SK-N-SH (cell line): ENCODE data around the gene CA6. TPM values are rescaled to one million over a fixed set of nuclear protein-coding genes. Genes with fewer than 3 reads are reported as not detected.

Experiments used
- CTCF ChIA-PET: fragments of 300-600, 350-600 bp; formaldehyde crosslinking; extraction: SDS; loops from one replicate; lab custom pipeline; 2021; lab: Yijun Ruan, JAX
- POLR2A ChIA-PET: fragments of 350-600 bp; sonication (Branson Sonifier 250); formaldehyde crosslinking; extraction: SDS; loops from one replicate; lab custom pipeline; 2020; ENCODE audit warnings: antibody characterized with exemption, inconsistent platforms; lab: Yijun Ruan, JAX
- DNase-seq: peaks from one replicate; pipeline ENCODE4 v3.0.0; 2012
- H2AFZ ChIP-seq: fragments of 200-600 bp; sonication (generic); 2 replicates; pipeline ENCODE4 v1.8.1; 2016; ENCODE audit warnings: antibody characterized with exemption, mild to moderate bottlenecking, low read depth
- H3F3A ChIP-seq: fragments of 200-600 bp; sonication (generic); replicated peaks from 2 replicates; pipeline ENCODE3; 2016; ENCODE audit warnings: antibody characterized with exemption, mild to moderate bottlenecking; ENCODE audit not compliant: insufficient read depth
- H3K27ac ChIP-seq, 2 experiments: fragments of 200-500 bp in 1 of 2; fragments of 200-600 bp in 1 of 2; sonication (Bioruptor generic) in 1 of 2; sonication (generic), shearing (Covaris generic) in 1 of 2; 2 replicates each; pipeline versions ENCODE4 v1.5.1 to v1.6.1; 2014 to 2016; ENCODE audit warnings: low read depth in 2 of 2, inconsistent platforms in 1 of 2, low read length in 1 of 2, mild to moderate bottlenecking in 1 of 2, mixed read lengths in 1 of 2
- H3K27me3 ChIP-seq: fragments of 200-600 bp; sonication (generic), shearing (Covaris generic); 2 replicates; pipeline ENCODE4 v1.6.1; 2016; ENCODE audit warnings: mixed run types; ENCODE audit not compliant: insufficient read depth
- H3K36me3 ChIP-seq, 2 experiments: fragments of 200-500 bp in 1 of 2; fragments of 200-600 bp in 1 of 2; sonication (Bioruptor generic) in 1 of 2; sonication (generic) in 1 of 2; replicated peaks in 1 of 2; 2 replicates each; pipeline versions ENCODE3 to v1.5.1; 2014 to 2016; ENCODE audit warnings: low read length in 1 of 2, mild to moderate bottlenecking in 1 of 2; ENCODE audit not compliant: insufficient read depth in 2 of 2, control insufficient read depth in 1 of 2
- H3K4me1 ChIP-seq, 2 experiments: fragments of 200-500 bp in 1 of 2; fragments of 200-600 bp in 1 of 2; sonication (Bioruptor generic) in 1 of 2; sonication (generic), shearing (Covaris generic) in 1 of 2; 2 replicates each; pipeline versions ENCODE4 v1.5.1 to v1.6.1; 2014 to 2016; ENCODE audit warnings: low read depth in 1 of 2, low read length in 1 of 2, mixed run types in 1 of 2; ENCODE audit not compliant: insufficient read depth in 2 of 2, control insufficient read depth in 1 of 2
- H3K4me2 ChIP-seq: fragments of 200-600 bp; sonication (generic), shearing (Covaris generic); 2 replicates; pipeline ENCODE4 v1.6.1; 2017; ENCODE audit warnings: mixed run types
- H3K4me3 ChIP-seq, 2 experiments: fragments of 200-500 bp in 1 of 2; fragments of 200-600 bp in 1 of 2; sonication (Bioruptor generic) in 1 of 2; sonication (generic), shearing (Covaris generic) in 1 of 2; 2 replicates each; pipeline versions ENCODE4 v1.5.1 to v1.8.1; 2014 to 2016; ENCODE audit warnings: low read depth in 2 of 2, inconsistent platforms in 1 of 2, low read length in 1 of 2, mild to moderate bottlenecking in 1 of 2, mixed read lengths in 1 of 2, moderate library complexity in 1 of 2
- H3K79me2 ChIP-seq: fragments of 200-600 bp; sonication (generic); 2 replicates; pipeline ENCODE4 v1.8.1; 2017; ENCODE audit warnings: mild to moderate bottlenecking; ENCODE audit not compliant: insufficient read depth
- H3K9ac ChIP-seq: fragments of 200-600 bp; sonication (generic); 2 replicates; pipeline ENCODE4 v1.6.1; 2017; ENCODE audit warnings: mixed run types
- H3K9me2 ChIP-seq: fragments of 200-600 bp; sonication (generic); 2 replicates; pipeline ENCODE4 v1.6.1; 2017; ENCODE audit warnings: mixed run types
- H3K9me3 ChIP-seq: fragments of 200-600 bp; sonication (generic); 2 replicates; pipeline ENCODE4 v1.6.1; 2017; ENCODE audit warnings: mixed run types, mild to moderate bottlenecking, moderate library complexity
- H4K20me1 ChIP-seq: fragments of 200-600 bp; sonication (generic); 2 replicates; pipeline ENCODE4 v1.6.1; 2017; ENCODE audit warnings: mild to moderate bottlenecking, mixed run types; ENCODE audit not compliant: insufficient read depth
- CHD2 ChIP-seq: fragments of 150-350 bp; IDR thresholded peaks from 2 replicates; pipeline ENCODE4 v1.6.1; 2018; ENCODE audit warnings: low read length; ENCODE audit not compliant: partially characterized antibody
- ELF1 ChIP-seq: IDR thresholded peaks from 2 replicates; pipeline ENCODE4 v1.4.0; 2012
- EP300 ChIP-seq, 2 experiments: IDR thresholded peaks; 2 replicates each; pipeline versions ENCODE4 v1.4.0 to v1.6.1; 2012; ENCODE audit warnings: borderline replicate concordance in 1 of 2, low read depth in 1 of 2, low read length in 1 of 2
- FOSL2 ChIP-seq: IDR thresholded peaks from 2 replicates; pipeline ENCODE4 v1.4.0; 2012; ENCODE audit warnings: low read depth, mild to moderate bottlenecking, moderate library complexity, borderline replicate concordance
- GABPA ChIP-seq: IDR thresholded peaks from 2 replicates; pipeline ENCODE4 v1.4.0; 2012; ENCODE audit warnings: low read depth, mild to moderate bottlenecking
- GATA2 ChIP-seq: sonication (generic); formaldehyde crosslinking; IDR thresholded peaks from 2 replicates; pipeline ENCODE4 v1.5.0; 2020; ENCODE audit warnings: mild to moderate bottlenecking, missing genetic modification reagents
- IRF3 ChIP-seq: fragments of 150-350 bp; IDR thresholded peaks from 2 replicates; pipeline ENCODE4 v1.6.1; 2016; ENCODE audit warnings: mild to moderate bottlenecking, low read depth, low read length
- MXI1 ChIP-seq: IDR thresholded peaks from 2 replicates; pipeline ENCODE4 v1.6.1; 2012; ENCODE audit warnings: mild to moderate bottlenecking, low read depth, low read length, improper control_type of control experiment
- NRF1 ChIP-seq: IDR thresholded peaks from 2 replicates; pipeline ENCODE4 v1.6.1; 2012; ENCODE audit warnings: low read depth, mild to moderate bottlenecking, low read length
- PBX3 ChIP-seq: IDR thresholded peaks from 2 replicates; pipeline ENCODE4; 2012
- POLR2AphosphoS5 ChIP-seq: IDR thresholded peaks from 2 replicates; pipeline ENCODE4 v1.6.1; 2012; ENCODE audit warnings: low read depth, low read length
- RCOR1 ChIP-seq: fragments of 150-350 bp; IDR thresholded peaks from 2 replicates; pipeline ENCODE4 v1.6.1; 2017; ENCODE audit warnings: antibody characterized with exemption, low read length
- RFX5 ChIP-seq: IDR thresholded peaks from 2 replicates; pipeline ENCODE4 v1.6.1; 2012; ENCODE audit warnings: mild to moderate bottlenecking, improper control_type of control experiment, low read length
- SIN3A ChIP-seq: IDR thresholded peaks from 2 replicates; pipeline ENCODE4 v1.6.1; 2012; ENCODE audit warnings: low read depth, mild to moderate bottlenecking, low read length, moderate library complexity, borderline replicate concordance
- TAF1 ChIP-seq: IDR thresholded peaks from 2 replicates; pipeline ENCODE4 v1.6.1; 2012; ENCODE audit warnings: low read depth, mild to moderate bottlenecking, low read length, moderate library complexity, borderline replicate concordance
- TCF12 ChIP-seq: IDR thresholded peaks from 2 replicates; pipeline ENCODE4 v1.4.0; 2012
- TEAD4 ChIP-seq: IDR thresholded peaks from 2 replicates; pipeline ENCODE4 v1.4.0; 2012; ENCODE audit warnings: mild to moderate bottlenecking, borderline replicate concordance; ENCODE audit not compliant: insufficient read depth
- USF2 ChIP-seq: fragments of 150-350 bp; IDR thresholded peaks from 2 replicates; pipeline ENCODE4 v1.6.1; 2017; ENCODE audit warnings: antibody characterized with exemption, low read length, low read depth, borderline replicate concordance
- YY1 ChIP-seq: IDR thresholded peaks from 2 replicates; pipeline ENCODE4 v1.4.0; 2012; ENCODE audit warnings: low read depth, mild to moderate bottlenecking
- WGBS: methylation state at CpG from one replicate; pipeline ENCODE4 v1.1.6; 2017; ENCODE audit warnings: low lambda C conversion rate; 5-methylcytosine and 5-hydroxymethylcytosine counted together
- polyA plus RNA-seq, 3 experiments: library from polyadenylated mRNA; depleted of rRNA; stranded (reverse); fragments of >200 nt; gene quantifications; 2 replicates each; pipeline ENCODE4 v1.2.3, GENCODE V29; 2012

CA6 gene
- polyA plus RNA-seq, 1 of the 3 experiments (the other 2 are of a cell fraction), result not detected

GRCh38 chr1:8913457-8913856 is 32.2 kb upstream of the CA6 start:
- CTCF ChIA-PET, result interaction anchor here (1.4 to 3.1 kb wide), 4 partner anchors 10 to 198 kb away, joined by 4 to 12 read pairs (median 10); no protein-coding TSS in a partner anchor
- H3K4me2 ChIP-seq, result no peak overlapping the region
- WGBS, result 83% methylated on average over 9 of the region's 9 CpGs

GRCh38 chr1:8914466-8914865 is 31.2 kb upstream of the CA6 start:
- 95% methylated on average over 7 of the region's 7 CpGs for WGBS

More at GRCh38 chr1:8913457-8913856, 32.2 kb upstream of the CA6 start:
- Histone ChIP-seq H3K79me2 (no peaks in the 10 kb centered on the region), H3K27ac (no peak overlapping the region), H3K36me3 (no peaks in the 10 kb centered on the region), H2AFZ (no peak overlapping the region), H4K20me1 (no peaks in the 10 kb centered on the region), H3K4me3 (no peak overlapping the region), H3K27me3 (no peaks in the 10 kb centered on the region), H3K9me3 (no peaks in the 10 kb centered on the region), H3F3A (peaks cover 5% of the 10 kb centered on the region), H3K4me1 (no peaks in the 10 kb centered on the region), H3K9me2 (no peaks in the 10 kb centered on the region), H3K9ac (no peak overlapping the region)
- no peak for TF ChIP-seq GABPA
- no peak for TF ChIP-seq FOSL2
- TF ChIP-seq TCF12, result no peak
- no peak for TF ChIP-seq GATA2 (CRISPR knock-in tag)
- no peak for TF ChIP-seq USF2
- POLR2A ChIA-PET, result no interaction called here
- DNase-seq, result no peak

More at GRCh38 chr1:8914466-8914865, 31.2 kb upstream of the CA6 start:
- Histone ChIP-seq H3F3A (peaks cover 5% of the 10 kb centered on the region), H4K20me1 (no peaks in the 10 kb centered on the region), H3K79me2 (no peaks in the 10 kb centered on the region), H3K4me1 (no peaks in the 10 kb centered on the region), H3K27ac (no peak overlapping the region), H3K4me2 (no peak overlapping the region), H3K9me2 (no peaks in the 10 kb centered on the region), H3K9ac (no peak overlapping the region), H3K27me3 (no peaks in the 10 kb centered on the region), H2AFZ (no peak overlapping the region)
- DNase-seq, result no peak
- POLR2A ChIA-PET, result no interaction called here
- TF ChIP-seq TAF1 (no peak), YY1 (no peak), GABPA (no peak), IRF3 (no peak), RCOR1 (no peak), NRF1 (no peak), CHD2 (no peak), POLR2AphosphoS5 (no peak), EP300 (IDR thresholded peaks at IDR 0.05; ENCODE audit: borderline replicate concordance in 1 of 2, low read depth in 1 of 2, low read length in 1 of 2) (no peak), SIN3A (no peak), MXI1 (no peak), ELF1 (no peak), RFX5 (no peak), PBX3 (no peak), TEAD4 (no peak), GATA2 (CRISPR knock-in tag) (no peak)
- TF ChIP-seq, all 33 proteins: peak for 0
- CTCF ChIA-PET, result interaction anchor here (0.6 to 3.1 kb wide), 10 partner anchors 9 to 216 kb away, joined by 3 to 12 read pairs (median 4); no protein-coding TSS in a partner anchor
- Histone ChIP-seq H3K4me3 (no peak overlapping the region), H3K9me3 (no peaks in the 10 kb centered on the region), H3K36me3 (no peaks in the 10 kb centered on the region)
